ENCODE data around the gene SCN10A. TPM values are rescaled to one million over a fixed set of nuclear protein-coding genes. Genes with fewer than 3 reads are reported as not detected.

SCN10A gene
- total RNA-seq, 2 experiments from 2014 or later, result not detected

- Mint-ChIP-seq H3K36me3 (no peaks in the 10 kb centered on the region), H3K4me1 (peaks cover 2% of the 10 kb centered on the region), H3K27ac (no peak overlapping the region), H3K4me3 (no peak overlapping the region), H3K27me3 (peaks cover 14% of the 10 kb centered on the region), H3K9me3 (no peaks in the 10 kb centered on the region)
- DNase-seq (no peak), ATAC-seq (ENCODE audit: low read depth) (no peak)
- POLR2A ChIA-PET, result no interaction called here
These were observed 165.6 kb downstream of the SCN10A start for GRCh38 chr3:38650248-38650951.

- DNase-seq (peak; percentile 68), ATAC-seq (ENCODE audit: low read depth) (peak; percentile 78)
- peaks cover 14% of the 10 kb centered on the region for H3K27me3 Mint-ChIP-seq
- no peak within 1 kb of the TSS for H3K27ac Mint-ChIP-seq
- H3K36me3 Mint-ChIP-seq, result no peaks in the 10 kb centered on the region
- POLR2A ChIA-PET, result no interaction called here
- H3K4me1 Mint-ChIP-seq, result peaks cover 2% of the 10 kb centered on the region
- H3K9me3 Mint-ChIP-seq, result no peaks in the 10 kb centered on the region
- peak within 1 kb of the TSS; percentile 56 for H3K4me3 Mint-ChIP-seq
These were observed 166.3 kb downstream of the SCN10A start, which contains the start of gene SCN5A for GRCh38 chr3:38649500-38650247. Gene SCN5A, minus strand, starts transcription at chr3:38649687. Its CDS starts 16,380 bp downstream, at chr3:38633307.

- Mint-ChIP-seq H3K4me1 (peaks cover 2% of the 10 kb centered on the region), H3K36me3 (no peaks in the 10 kb centered on the region), H3K4me3 (peak overlapping the region; percentile 56), H3K27me3 (peaks cover 14% of the 10 kb centered on the region), H3K9me3 (no peaks in the 10 kb centered on the region), H3K27ac (no peak overlapping the region)
- POLR2A ChIA-PET, result no interaction called here
- DNase-seq (no peak), ATAC-seq (ENCODE audit: low read depth) (no peak)
These were observed 167.1 kb downstream of the SCN10A start for GRCh38 chr3:38648659-38649499.

DNA sequence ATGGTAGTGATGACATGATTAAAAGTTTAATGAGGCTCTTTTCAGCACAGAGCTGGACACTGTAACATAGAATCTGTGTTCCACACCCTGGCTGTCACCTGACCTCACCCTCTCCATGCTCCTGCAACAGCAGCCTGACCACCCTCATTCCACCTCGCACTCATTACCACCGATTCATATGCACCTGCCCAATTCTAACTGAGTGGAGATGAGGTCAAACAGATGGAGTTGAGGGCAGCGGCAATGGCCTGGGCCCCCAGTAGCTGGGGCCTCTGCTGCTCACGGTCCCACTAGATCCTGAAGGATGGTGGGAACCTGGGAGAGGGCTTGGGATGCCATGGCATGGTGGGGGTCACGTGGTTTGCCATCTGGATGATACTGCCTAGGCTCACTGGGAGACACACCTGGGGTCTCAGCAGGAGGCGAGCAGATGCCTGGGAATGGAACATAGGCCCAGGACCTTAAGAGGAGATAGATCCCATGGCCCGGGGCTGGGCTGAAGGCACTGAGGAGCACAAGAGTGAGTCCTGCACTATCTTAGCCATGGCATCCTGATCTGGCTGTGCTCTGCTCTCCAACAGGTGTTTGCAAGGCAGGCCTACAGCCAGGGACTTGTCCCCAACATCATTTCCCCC, 167.9 kb downstream of the SCN10A start:
- Mint-ChIP-seq H3K27me3 (peaks cover 10% of the 10 kb centered on the region), H3K9me3 (no peaks in the 10 kb centered on the region), H3K36me3 (no peaks in the 10 kb centered on the region), H3K4me1 (peaks cover 2% of the 10 kb centered on the region), H3K4me3 (peak overlapping the region; percentile 56), H3K27ac (no peak overlapping the region)
- DNase-seq, result no peak
- POLR2A ChIA-PET, result no interaction called here
- no peak for ATAC-seq (ENCODE audit: low read depth)

- peaks cover 2% of the 10 kb centered on the region for H3K4me1 Mint-ChIP-seq
- H3K9me3 Mint-ChIP-seq, result no peaks in the 10 kb centered on the region
- ATAC-seq (ENCODE audit: low read depth) (no peak), DNase-seq (no peak)
- H3K27ac Mint-ChIP-seq, result no peak overlapping the region
- H3K4me3 Mint-ChIP-seq, result no peak overlapping the region
- POLR2A ChIA-PET, result no interaction called here
- H3K27me3 Mint-ChIP-seq, result peaks cover 5% of the 10 kb centered on the region
- H3K36me3 Mint-ChIP-seq, result no peaks in the 10 kb centered on the region
These were observed 168.6 kb downstream of the SCN10A start for GRCh38 chr3:38647217-38647970.

Other genes with a start within 250 kb of the SCN10A start
- gene SCN5A, start 166.5 kb downstream of the SCN10A start, total RNA-seq, result under 1 TPM; 0.28 to 0.53 TPM
- under 1 TPM; 0.08 to 0.11 TPM for gene SCN11A, start 235.7 kb upstream of the SCN10A start, total RNA-seq
- 10 to 100 TPM; 38.5 to 39.4 TPM for gene WDR48, start 235.8 kb upstream of the SCN10A start, total RNA-seq